Stimulated activated effector memory CD8-positive, alpha-beta T cell treated with anti-CD3 and anti-CD28 coated beads, Interleukin-12 subunit alpha, Interleukin-12 subunit beta, amount 100 ng/mL, for 72 hours (primary cell): ENCODE measurements around the gene DES.

ENCODE experiments used
- ATAC-seq: fragments of 150-1000 bp; cut with Tn5 transposase; 2 replicates; pipeline ENCODE4 v1.10.0; 2021
- DNase-seq, 2 donors: peaks; one replicate each; pipeline ENCODE4 v3.0.0; 2021 to 2022; ENCODE audit warnings: low spot score in 2 of 2
- H3K27ac Mint-ChIP-seq: one replicate; pipeline ENCODE4 v1.8.0; 2022; ENCODE audit warnings: mild to moderate bottlenecking, mixed read lengths
- H3K36me3 Mint-ChIP-seq: one replicate; pipeline ENCODE4 v1.8.0; 2022; ENCODE audit warnings: mild to moderate bottlenecking, mixed read lengths
- H3K4me1 Mint-ChIP-seq: one replicate; pipeline ENCODE4 v1.8.0; 2022; ENCODE audit warnings: mixed read lengths
- H3K4me3 Mint-ChIP-seq: one replicate; pipeline ENCODE4 v1.8.0; 2022; ENCODE audit warnings: mild to moderate bottlenecking, mixed read lengths
- H3K9me3 Mint-ChIP-seq: one replicate; pipeline ENCODE4 v1.8.0; 2022; ENCODE audit warnings: mixed read lengths

The DES gene

DNA sequence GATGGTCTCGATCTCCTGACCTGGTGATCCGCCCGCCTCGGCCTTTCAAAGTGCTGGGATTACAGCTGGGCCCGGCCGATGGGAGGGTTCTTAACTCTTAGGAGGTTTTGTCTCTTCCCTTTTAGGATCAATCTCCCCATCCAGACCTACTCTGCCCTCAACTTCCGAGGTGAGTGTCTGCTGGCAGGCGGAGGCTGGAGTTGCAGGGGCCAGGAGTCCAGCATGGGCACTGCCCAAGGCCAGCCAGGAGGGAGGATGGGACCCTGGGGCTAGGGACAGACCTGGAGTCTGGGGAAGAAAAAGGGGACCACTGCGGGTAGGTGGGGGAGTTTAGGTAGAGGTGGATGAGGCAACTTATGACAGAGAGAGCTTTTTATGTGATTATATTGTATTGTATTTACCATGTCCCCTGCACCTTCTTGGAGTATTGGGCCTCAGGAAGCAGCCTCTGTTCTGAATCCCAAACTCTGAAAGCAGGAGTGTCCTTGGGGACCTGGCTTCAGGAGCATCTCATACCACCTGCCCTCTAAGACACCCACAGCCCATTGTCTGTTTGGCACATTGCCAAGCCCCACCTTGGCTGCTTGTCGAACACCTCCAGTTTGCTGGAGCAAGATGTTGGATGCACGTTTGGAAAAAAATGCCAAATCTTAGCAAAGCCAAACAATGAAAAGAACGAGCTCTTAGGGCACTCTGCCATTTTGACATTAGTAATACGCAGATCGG is 5.6 kb downstream of the DES start:
- Mint-ChIP-seq H3K4me3 (no peak overlapping the region), H3K27ac (no peak overlapping the region), H3K4me1 (no peaks in the 10 kb centered on the region), H3K9me3 (no peaks in the 10 kb centered on the region), H3K36me3 (no peaks in the 10 kb centered on the region)
- no peak for ATAC-seq
- no peak for DNase-seq

DNA sequence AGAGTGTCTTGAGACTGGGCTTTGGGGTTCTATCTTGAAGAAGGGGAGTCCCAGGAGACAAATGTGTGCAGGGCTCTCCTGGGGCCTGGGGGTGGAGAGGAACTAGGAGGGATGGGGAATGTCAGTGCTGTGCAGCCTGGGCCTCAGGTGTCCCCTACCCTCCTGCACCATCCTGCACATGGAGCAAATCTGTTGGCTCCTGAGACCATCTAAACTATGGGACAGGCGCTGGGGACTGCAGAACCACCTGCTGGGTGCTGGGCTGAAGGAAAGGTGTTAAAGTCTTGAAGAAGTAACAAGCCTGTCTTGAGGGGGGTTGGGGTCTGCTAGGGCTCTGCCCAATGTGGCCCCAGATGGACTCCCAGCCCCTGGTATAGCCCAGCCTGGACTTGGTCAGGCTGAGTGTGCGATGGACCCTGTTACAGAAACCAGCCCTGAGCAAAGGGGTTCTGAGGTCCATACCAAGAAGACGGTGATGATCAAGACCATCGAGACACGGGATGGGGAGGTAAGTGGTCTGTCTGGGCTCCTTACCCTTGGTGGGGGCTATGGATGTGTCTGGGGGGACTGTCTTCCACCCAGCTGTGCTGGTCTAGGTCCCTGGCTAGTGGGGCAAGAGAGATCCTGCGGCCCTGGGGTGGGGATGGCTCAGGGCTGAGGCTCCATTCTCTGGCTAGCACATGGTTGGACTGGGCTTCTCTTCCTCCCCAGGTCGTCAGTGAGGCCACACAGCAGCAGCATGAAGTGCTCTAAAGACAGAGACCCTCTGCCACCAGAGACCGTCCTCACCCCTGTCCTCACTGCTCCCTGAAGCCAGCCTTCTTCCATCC is 7.3 kb downstream of the DES start:
- no peak overlapping the region for H3K27ac Mint-ChIP-seq
- H3K4me1 Mint-ChIP-seq, result no peaks in the 10 kb centered on the region
- no peak overlapping the region for H3K4me3 Mint-ChIP-seq
- H3K36me3 Mint-ChIP-seq, result no peaks in the 10 kb centered on the region
- ATAC-seq, result peak; percentile 31
- DNase-seq, result no peak
- H3K9me3 Mint-ChIP-seq, result no peaks in the 10 kb centered on the region

DNA sequence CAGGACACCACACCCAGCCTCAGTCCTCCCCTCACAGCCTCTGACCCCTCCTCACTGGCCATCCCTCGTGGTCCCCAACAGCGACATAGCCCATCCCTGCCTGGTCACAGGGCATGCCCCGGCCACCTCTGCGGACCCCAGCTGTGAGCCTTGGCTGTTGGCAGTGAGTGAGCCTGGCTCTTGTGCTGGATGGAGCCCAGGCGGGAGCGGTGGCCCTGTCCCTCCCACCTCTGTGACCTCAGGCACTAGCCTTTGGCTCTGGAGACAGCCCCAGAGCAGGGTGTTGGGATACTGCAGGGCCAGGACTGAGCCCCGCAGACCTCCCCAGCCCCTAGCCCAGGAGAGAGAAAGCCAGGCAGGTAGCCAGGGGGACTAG is 7.9 kb downstream of the DES start:
- DNase-seq (no peak), ATAC-seq (peak; percentile 31)
- H3K36me3 Mint-ChIP-seq, result no peaks in the 10 kb centered on the region
- H3K4me1 Mint-ChIP-seq, result no peaks in the 10 kb centered on the region
- no peaks in the 10 kb centered on the region for H3K9me3 Mint-ChIP-seq
- H3K4me3 Mint-ChIP-seq, result no peak overlapping the region
- no peak overlapping the region for H3K27ac Mint-ChIP-seq

DNA sequence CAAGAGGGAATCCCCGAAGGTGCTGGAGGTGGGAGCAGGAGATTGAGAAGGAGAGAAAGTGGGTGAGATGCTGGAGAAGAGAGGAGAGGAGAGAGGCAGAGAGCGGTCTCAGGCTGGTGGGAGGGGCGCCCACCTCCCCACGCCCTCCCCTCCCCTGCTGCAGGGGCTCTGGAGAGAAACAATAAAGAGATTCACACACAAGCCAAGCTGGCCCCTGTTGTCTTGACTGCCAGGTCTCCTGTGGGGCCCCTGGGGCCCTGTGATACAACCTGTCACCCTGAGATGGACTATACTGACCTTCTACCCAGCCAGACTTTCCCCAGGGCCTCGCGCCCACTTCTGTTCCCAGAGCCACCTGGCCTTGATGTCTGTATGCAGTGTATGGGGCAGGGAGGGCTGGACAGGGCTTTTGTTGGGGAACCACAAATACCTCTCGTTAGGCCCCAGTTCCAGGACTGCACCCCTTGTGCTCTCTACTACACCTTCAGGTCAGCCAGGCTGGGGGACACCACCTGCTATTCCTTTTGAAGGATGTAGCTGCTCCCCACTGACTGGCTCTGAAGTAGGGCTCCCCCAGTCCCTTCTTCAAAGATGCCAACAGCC is 8.5 kb downstream of the DES start:
- H3K9me3 Mint-ChIP-seq, result no peaks in the 10 kb centered on the region
- no peaks in the 10 kb centered on the region for H3K36me3 Mint-ChIP-seq
- no peak overlapping the region for H3K27ac Mint-ChIP-seq
- H3K4me3 Mint-ChIP-seq, result no peak overlapping the region
- H3K4me1 Mint-ChIP-seq, result no peaks in the 10 kb centered on the region
- DNase-seq (no peak), ATAC-seq (no peak)

DNA sequence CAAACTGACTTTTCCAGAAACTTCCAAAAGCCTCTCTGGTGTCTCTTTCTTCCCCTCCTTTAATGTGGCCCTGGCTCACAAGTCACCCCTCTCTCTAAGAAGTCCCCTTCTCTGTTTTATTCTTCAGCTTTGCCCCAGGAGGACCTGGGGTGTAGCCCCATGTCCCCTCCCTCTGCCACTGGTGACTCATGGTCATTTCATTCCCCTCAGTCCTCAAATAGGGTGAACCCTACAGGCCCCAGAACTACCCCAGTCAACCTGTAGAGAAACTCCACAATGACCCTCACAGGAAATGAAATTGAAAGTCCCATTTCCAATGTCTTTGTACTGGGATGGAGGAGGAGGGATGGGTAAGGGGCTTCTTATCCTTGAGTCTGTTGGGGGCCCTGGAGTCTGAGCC is 10.3 kb downstream of the DES start:
- Mint-ChIP-seq H3K4me3 (no peak overlapping the region), H3K36me3 (no peaks in the 10 kb centered on the region), H3K27ac (no peak overlapping the region), H3K4me1 (no peaks in the 10 kb centered on the region), H3K9me3 (no peaks in the 10 kb centered on the region)
- ATAC-seq (no peak), DNase-seq (no peak)

DNA sequence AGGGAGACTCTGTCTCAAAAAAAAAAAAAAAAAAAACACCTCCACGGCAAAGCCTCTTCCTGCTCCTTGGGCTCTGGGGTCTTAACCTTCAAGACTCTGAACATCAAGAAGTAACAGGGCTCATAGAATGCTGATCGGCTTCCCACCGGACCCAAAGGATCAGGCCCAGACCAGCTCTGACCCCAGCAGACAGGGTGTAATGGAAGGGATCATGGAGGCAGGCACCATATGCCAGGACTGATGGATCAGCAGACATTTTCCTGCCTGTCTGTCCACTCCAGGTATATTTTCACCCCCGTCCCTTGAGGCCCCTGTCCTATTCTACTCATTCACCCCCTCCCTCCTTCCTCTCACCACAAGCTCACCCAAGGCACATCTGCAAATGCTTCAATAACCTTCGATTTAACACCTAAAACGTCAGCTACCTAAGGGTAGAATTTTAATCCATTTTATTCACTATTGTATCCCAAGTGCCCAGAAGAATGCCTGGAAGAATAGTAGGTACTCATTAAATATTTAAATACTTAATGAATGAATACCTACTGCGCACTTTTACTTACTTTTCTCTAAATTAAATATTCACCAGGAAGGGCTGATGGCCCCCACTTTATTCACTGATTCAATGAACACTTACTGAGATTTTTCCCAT is 11.9 kb downstream of the DES start:
- H3K9me3 Mint-ChIP-seq, result no peaks in the 10 kb centered on the region
- no peaks in the 10 kb centered on the region for H3K4me1 Mint-ChIP-seq
- H3K4me3 Mint-ChIP-seq, result no peak overlapping the region
- H3K27ac Mint-ChIP-seq, result no peak overlapping the region
- H3K36me3 Mint-ChIP-seq, result no peaks in the 10 kb centered on the region
- no peak for DNase-seq
- no peak for ATAC-seq

DNA sequence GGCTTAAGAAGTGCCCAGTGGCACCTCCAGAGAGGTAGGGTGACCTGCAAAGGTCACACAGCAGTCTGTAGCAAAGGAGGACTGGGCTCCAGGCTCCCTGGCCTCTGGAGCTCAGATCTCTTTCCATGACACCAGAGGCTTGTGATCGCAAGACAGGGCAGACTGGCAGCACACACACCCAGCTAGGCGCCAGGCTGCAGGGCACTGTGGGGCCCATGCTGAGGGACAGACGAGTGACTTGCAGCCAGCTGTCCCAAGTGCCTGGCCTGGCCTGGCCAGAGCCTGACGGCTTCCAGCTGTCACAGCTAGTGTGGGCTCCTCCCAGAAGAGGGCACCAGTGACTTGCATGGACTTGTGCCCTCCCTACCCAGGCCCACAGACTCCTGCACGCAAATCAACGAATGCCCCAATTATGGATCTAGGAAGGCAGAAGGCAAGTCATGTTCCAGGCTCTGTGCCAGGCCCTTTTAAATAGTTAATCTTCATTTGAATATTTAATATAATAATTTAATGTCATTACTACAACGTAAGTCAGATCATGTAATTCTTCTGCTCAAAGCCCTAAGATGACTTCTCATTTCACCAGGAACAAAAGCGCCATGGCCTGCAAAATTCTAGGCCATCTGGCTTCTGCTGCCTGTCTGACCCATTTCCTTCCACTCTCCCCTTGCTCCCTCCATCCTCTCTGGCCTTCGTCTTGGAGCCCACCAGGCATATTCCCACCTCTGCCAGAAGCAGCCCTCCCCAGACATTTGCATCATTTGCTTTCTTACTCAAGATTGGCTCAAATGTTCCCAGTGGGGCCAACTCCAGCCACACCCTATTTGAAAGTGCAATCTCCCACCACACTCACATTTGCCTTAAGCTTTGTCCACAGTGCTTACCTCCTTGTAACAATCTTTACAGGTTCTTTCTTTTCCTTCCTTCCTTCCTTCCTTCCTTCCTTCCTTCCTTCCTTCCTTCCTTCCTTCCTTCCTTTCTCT is 12.7 kb downstream of the DES start:
- H3K36me3 Mint-ChIP-seq, result no peaks in the 10 kb centered on the region
- DNase-seq, result no peak
- no peak overlapping the region for H3K27ac Mint-ChIP-seq
- peak; percentile 22 for ATAC-seq
- H3K4me1 Mint-ChIP-seq, result no peaks in the 10 kb centered on the region
- H3K4me3 Mint-ChIP-seq, result no peak overlapping the region
- no peaks in the 10 kb centered on the region for H3K9me3 Mint-ChIP-seq

DNA sequence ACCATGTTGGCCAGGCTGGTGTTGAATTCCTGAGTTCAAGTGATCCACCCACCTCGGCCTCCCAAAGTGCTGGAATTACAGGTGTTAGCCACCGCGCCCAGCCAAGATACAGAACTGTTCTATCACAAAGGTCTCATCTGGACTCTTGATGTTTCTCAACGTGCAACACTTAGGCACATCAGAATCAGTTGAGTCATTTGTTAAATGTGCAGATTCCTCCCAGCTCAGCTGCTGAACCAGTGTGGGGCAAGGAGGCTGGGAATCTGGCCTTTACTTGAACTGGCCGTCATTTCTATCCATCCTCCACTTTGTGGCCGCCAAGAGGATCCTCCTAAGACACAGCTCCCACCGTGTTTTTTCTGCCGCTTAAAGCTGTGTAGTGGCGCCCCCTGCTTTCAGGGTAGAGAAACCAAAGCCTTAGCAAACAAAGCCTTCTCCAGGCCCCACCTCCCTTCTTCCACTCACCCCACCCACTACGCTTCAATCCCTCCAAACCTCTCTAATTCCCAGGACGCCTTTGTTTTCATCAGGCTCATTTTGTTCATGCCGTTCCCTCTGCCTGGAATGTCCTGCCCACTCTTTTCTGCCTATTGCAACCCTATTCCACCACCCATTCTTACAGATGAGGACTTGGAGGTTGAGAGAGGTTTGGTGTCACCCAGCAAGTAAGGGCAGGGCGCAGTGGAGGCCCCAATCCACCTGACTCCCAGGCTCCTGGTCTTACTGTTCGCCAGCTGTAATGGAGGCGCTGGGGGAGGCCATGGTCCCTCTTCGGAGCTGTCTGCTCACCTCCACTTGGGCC is 15.7 kb downstream of the DES start:
- Mint-ChIP-seq H3K4me1 (no peaks in the 10 kb centered on the region), H3K4me3 (no peak overlapping the region), H3K36me3 (no peaks in the 10 kb centered on the region), H3K27ac (no peak overlapping the region), H3K9me3 (no peaks in the 10 kb centered on the region)
- peak; percentile 40 for ATAC-seq
- DNase-seq, result no peak

DNA sequence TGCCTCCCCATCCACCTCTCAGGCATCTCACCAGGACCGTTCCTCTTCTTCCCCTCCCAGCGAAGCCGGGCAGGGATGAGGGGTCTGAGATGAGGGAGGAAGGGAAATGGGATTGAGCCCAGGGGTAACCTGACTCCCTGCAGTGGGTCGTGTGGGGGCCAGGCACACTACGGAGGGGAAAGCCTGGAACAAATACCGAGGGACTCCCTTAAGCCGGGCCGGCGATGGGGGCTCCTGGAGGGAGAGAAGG is 16.2 kb downstream of the DES start:
- DNase-seq (no peak), ATAC-seq (no peak)
- H3K27ac Mint-ChIP-seq, result no peak overlapping the region
- H3K9me3 Mint-ChIP-seq, result no peaks in the 10 kb centered on the region
- H3K4me1 Mint-ChIP-seq, result no peaks in the 10 kb centered on the region
- H3K36me3 Mint-ChIP-seq, result no peaks in the 10 kb centered on the region
- no peak overlapping the region for H3K4me3 Mint-ChIP-seq

DNA sequence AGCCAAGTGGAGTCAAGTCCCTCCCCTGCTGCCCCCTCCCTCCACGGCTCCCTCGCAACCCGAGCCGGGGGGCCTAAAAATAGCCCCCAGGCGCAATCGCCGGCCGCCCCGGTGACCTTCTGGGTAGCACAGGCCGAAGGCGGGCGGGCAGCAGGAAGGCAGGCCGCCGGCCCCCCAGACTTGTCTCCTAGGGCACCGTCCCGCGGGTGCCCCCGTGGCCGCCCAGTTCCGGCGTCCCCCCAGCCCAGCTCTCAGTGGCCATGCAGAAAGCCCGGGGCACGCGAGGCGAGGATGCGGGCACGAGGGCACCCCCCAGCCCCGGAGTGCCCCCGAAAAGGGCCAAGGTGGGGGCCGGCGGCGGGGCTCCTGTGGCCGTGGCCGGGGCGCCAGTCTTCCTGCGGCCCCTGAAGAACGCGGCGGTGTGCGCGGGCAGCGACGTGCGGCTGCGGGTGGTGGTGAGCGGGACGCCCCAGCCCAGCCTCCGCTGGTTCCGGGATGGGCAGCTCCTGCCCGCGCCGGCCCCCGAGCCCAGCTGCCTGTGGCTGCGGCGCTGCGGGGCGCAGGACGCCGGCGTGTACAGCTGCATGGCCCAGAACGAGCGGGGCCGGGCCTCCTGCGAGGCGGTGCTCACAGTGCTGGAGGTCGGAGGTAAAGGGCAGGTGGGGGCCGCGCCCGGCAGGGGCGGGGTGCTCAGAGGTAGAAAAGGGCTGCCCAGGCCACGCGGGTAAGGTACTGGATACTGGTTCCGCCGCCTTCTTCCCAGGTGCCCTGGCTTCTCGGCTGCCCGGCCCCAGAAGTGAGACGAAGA is 16.7 kb downstream of the DES start, which contains the start of gene SPEG:
TSS of gene SPEG (plus strand) at position 126 of the 808 bp plus-strand sequence. CDS start at position 261, 135 bp downstream.
- Mint-ChIP-seq H3K4me1 (no peaks in the 10 kb centered on the region), H3K4me3 (no peak within 1 kb of the TSS), H3K9me3 (no peaks in the 10 kb centered on the region), H3K36me3 (no peaks in the 10 kb centered on the region), H3K27ac (no peak within 1 kb of the TSS)
- DNase-seq (no peak), ATAC-seq (no peak)

DNA sequence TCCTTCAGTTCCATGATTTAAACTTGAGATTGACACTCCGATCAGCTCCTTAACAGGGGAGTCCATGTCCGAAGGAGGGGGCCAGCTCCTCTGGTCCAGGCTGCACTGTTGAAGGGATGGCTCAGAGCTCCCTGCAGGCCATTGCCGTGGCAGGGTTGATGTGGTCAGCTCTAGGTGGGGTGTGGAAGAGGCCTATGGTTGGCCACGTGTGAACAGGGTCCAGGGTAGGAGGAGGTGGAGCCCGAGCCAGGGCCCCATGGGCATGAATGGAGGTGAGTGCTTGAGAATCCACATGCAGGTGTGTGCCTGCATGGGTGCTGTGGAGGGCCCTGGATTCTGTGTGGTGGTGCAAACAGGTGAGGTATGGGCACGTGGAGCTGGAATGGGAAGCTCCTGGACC is 17.5 kb downstream of the DES start:
- ATAC-seq, result no peak
- peaks cover under 1% of the 10 kb centered on the region for H3K4me1 Mint-ChIP-seq
- no peaks in the 10 kb centered on the region for H3K36me3 Mint-ChIP-seq
- no peak for DNase-seq
- H3K27ac Mint-ChIP-seq, result no peak overlapping the region
- H3K4me3 Mint-ChIP-seq, result no peak overlapping the region
- no peaks in the 10 kb centered on the region for H3K9me3 Mint-ChIP-seq

DNA sequence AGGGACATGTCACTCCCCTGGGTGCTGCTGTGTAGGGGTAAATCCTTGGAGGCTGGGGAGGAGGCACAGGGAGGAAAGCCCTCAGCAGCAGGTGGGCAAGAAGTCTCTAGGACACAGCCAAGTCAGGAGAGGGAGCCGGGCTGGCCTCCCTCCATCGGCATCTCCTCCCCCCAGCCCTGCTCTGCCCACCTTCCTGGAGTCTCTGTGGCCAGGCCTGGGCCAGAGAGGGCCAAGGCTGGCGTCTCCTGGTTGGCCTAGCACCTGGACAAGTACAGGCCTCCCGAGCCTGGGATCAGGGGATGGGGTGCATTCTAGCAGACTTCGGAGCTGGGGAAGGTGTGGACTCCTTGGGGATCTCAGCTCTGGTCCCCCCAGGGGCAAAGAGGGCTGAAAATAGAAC is 18.3 kb downstream of the DES start:
- no peak for ATAC-seq
- Mint-ChIP-seq H3K9me3 (no peaks in the 10 kb centered on the region), H3K4me1 (peaks cover 8% of the 10 kb centered on the region)

DNA sequence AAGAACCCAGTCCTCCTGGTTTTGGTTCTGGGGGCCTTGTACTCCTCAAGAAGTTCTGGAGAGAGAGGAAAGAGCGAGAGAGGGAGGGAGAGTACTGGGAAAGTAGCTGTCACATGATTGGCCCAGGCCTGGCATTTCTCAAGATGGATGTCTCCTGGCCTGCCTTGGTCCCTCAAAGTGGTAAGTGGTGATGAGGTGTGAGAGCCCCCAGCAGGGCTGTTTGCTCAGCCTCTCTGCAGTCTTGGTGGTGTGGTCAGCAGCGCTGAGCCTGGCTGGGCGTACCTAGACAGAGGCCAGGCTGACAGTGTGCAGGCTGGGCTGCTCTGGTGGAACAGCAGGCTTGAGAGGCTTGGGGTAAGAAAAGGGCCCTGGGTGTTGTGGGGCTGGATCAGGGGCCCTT is 19.0 kb downstream of the DES start:
- Mint-ChIP-seq H3K27ac (no peak overlapping the region), H3K36me3 (no peaks in the 10 kb centered on the region), H3K4me3 (no peak overlapping the region), H3K9me3 (no peaks in the 10 kb centered on the region), H3K4me1 (peaks cover 11% of the 10 kb centered on the region)
- ATAC-seq, result no peak
- DNase-seq, result no peak

More for the DNA sequence above, 18.3 kb downstream of the DES start:
- Mint-ChIP-seq H3K36me3 (no peaks in the 10 kb centered on the region), H3K27ac (no peak overlapping the region), H3K4me3 (no peak overlapping the region)
- no peak for DNase-seq
